Measurements from ENCODE around the gene SCN8A.
"Not testable (repeated sequence)": the region's sequence is repeated elsewhere in the genome, so short reads cannot be mapped to it uniquely, and the experiment has no call there.

SCN8A gene

DNA sequence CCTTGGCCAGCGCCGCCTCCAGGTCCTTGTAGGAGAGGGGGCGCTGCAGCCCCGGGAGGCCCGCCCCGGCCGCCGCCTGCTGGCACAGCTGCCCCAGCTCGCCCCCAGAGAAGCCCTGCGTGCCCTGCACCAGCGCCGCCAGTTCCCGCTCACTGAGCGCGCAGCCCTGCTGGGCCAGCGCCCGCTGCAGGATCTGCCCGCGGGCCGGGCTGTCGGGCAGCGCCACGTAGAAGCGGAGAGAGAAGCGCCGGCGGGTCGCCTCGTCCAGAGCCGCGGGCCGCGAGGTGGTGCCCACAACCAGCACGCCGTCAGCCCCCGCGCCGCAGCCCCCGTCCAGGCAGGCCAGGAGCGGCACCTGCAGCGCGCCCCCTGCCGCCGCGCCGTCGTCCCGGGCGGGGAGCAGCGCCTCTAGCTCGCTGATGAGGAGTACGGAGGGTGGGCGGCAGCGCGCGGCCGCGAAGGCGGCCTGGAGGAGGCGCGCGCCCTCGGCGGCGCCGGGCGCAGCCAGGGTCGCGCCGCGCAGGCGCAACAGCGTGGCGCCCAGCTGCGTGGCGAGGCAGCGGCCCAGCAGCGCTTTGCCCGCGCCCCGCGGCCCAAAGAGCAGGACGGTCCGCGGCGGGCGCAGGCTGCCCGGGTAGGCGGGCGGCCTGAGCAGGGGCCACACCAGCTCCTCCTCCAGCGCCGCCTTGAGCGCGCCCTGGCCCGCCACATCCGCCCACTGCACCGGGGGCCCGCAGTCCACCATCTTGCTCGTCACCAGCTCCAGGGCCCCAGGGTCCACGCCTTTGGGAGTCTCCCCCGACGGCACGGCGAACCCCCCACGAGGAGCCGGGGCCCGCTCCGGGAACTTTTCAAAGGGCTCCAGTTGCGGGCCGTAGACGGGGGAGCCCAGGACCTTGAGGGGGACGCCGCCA lies 229.8 kb downstream of the SCN8A start:
- TF ChIP-seq JUND (IDR thresholded peaks at IDR 0.05; ENCODE audit: low read depth): no peak
- peak; percentile 52 to 75 for DNase-seq (ENCODE audit: low read depth in 1 of 2, low spot score in 1 of 2)
- in situ Hi-C loops (cut with HindIII; ENCODE audit: low pct_unique_long_range_greater_than_20kb, low sequenced_read_pairs): no loop called here

DNA sequence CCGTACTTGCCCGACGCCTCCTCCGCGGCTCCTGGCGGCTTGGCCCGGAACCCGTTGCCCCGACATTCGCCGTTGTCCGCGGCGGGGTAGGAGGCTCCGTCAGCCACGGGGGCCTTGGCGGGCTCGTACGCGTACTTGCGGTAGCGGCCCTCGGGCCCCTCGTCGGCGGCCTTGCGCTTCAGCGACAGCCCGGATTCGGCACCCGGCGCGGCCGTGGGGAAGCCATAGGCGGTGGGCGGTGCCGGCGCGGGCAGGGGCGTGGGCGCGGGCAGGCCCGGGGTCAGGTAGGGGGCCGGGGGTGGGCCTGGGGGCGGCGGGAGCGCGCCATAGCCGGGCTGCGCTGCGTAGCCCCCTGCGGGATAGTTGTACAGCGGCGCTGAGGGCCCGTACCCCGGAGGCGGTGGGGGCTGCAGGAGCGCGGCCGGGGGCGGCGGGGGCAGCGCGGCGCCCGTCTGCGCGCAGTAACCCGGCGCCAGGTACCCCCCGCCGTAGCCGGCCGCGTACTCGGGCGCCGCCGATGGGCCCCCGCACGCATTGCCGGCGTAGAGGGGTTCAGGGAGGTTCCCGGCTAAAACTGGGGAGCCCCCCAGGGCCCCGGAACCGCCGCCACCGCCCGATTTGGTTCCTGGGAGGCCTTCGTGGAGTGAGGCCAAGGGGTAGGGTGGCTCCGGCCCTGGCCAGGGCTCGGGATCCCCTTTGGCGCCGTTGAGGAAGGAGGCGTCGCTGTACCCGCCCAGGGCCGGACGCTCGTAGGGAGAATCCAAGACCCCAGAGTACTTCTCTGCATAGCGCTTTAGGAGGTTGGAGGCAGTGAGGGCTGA lies 230.6 kb downstream of the SCN8A start:
- DNase-seq (ENCODE audit: low read depth in 1 of 2, low spot score in 1 of 2): no peak
- in situ Hi-C loops (cut with HindIII; ENCODE audit: low pct_unique_long_range_greater_than_20kb, low sequenced_read_pairs): no loop called here
- no peak for TF ChIP-seq JUND (IDR thresholded peaks at IDR 0.05; ENCODE audit: low read depth)

- TF ChIP-seq JUND (IDR thresholded peaks at IDR 0.05; ENCODE audit: low read depth): no peak
- no peak for DNase-seq (ENCODE audit: low read depth in 1 of 2, low spot score in 1 of 2)
- in situ Hi-C loops (cut with HindIII; ENCODE audit: low pct_unique_long_range_greater_than_20kb, low sequenced_read_pairs): no loop called here
Measured at GRCh38 chr12:51822261-51822616, 231.2 kb downstream of the SCN8A start.

GRCh38 chr12:51822956-51823355 lies 231.9 kb downstream of the SCN8A start:
- in situ Hi-C loops (cut with HindIII; ENCODE audit: low pct_unique_long_range_greater_than_20kb, low sequenced_read_pairs): no loop called here
- no peak for TF ChIP-seq JUND (IDR thresholded peaks at IDR 0.05; ENCODE audit: low read depth)
- DNase-seq (ENCODE audit: low read depth in 1 of 2, low spot score in 1 of 2): no peak

DNA sequence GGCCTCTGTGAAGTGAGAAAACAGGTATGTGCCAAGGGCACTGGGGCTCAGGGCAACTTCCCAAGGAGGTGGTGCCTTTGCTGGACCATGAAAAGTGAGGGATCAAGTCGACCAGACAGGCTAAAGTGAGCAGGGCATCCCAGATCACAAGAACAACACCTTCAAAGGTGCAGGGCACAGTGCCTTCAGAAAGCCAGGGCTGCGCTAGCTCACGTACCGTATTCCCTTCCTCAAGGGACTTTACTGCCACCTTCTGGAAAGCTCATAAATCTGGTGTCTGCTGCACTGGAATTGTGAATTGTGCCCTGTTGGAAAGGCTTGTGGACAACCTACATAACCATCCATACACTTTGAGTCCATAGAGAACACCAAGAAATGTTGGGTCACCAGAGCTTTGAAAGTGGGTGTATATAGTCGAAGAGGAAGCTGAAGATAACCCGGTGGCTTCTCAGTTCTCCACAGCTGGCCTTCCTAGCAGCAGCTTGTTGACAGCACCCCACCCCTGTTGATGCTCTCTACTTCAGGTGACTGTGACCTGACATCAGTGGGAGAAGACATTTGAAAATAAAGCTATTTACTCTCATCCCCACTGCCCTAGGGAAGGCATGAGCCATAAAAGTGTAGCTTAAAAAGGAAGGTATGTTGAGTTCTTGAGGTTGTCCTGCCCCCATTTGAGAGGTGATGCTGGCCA lies 233.0 kb downstream of the SCN8A start:
- DNase-seq (ENCODE audit: low read depth in 1 of 2, low spot score in 1 of 2): peak; percentile 89 to 91
- TF ChIP-seq JUND (IDR thresholded peaks at IDR 0.05; ENCODE audit: low read depth): no peak
- in situ Hi-C loops (cut with HindIII; ENCODE audit: low pct_unique_long_range_greater_than_20kb, low sequenced_read_pairs): no loop called here

DNA sequence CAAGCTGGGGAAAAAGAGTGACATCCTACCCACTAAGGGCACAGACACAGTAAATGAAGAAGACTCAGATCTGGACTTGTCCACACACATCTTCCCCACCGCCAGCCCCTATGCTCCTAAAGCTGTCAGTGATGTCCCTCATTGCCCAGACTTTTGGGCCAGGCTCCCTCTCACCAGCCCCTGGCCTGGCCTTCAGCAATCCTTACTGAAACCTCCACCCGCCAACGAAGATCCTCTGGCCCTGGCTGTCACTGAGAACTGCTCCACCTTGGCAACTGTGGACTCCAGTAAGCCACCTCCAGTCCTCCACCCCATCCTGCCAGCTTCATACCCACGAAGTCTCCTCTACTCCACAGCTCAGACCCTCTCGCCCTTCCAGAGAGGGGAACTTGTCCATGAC lies 234.2 kb downstream of the SCN8A start:
- DNase-seq (ENCODE audit: low read depth in 1 of 2, low spot score in 1 of 2): no peak
- no peak for TF ChIP-seq JUND (IDR thresholded peaks at IDR 0.05; ENCODE audit: low read depth)
- in situ Hi-C loops (cut with HindIII; ENCODE audit: low pct_unique_long_range_greater_than_20kb, low sequenced_read_pairs): no loop called here

DNA sequence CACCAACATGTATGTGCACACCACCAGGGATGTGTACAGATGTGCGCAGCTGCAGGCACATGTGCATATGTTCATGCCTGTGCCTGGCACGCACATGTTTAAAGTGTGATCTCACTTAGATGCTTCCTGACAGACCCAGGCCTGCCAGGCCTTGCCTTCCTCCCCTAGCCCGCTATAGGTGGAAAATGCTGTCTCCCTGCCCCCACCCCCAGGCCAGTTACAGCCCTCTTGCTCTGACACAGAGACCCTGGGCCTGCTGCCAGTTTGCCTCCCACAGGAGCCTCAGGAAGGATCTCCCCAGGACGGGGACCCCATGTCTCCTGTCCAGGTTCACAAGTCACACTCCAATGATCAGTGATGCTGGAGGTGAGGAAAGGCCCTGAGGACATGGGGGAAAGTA lies 235.8 kb downstream of the SCN8A start:
- no peak for DNase-seq (ENCODE audit: low read depth in 1 of 2, low spot score in 1 of 2)
- TF ChIP-seq JUND (IDR thresholded peaks at IDR 0.05; ENCODE audit: low read depth): no peak
- in situ Hi-C loops (cut with HindIII; ENCODE audit: low pct_unique_long_range_greater_than_20kb, low sequenced_read_pairs): no loop called here

- no peak for TF ChIP-seq JUND (IDR thresholded peaks at IDR 0.05; ENCODE audit: low read depth)
- in situ Hi-C loops (cut with HindIII; ENCODE audit: low pct_unique_long_range_greater_than_20kb, low sequenced_read_pairs): no loop called here
- DNase-seq (ENCODE audit: low read depth in 1 of 2, low spot score in 1 of 2): peak in 1 of 2 experiments; percentile 53
Measured at GRCh38 chr12:51827925-51828818, 237.1 kb downstream of the SCN8A start.

DNA sequence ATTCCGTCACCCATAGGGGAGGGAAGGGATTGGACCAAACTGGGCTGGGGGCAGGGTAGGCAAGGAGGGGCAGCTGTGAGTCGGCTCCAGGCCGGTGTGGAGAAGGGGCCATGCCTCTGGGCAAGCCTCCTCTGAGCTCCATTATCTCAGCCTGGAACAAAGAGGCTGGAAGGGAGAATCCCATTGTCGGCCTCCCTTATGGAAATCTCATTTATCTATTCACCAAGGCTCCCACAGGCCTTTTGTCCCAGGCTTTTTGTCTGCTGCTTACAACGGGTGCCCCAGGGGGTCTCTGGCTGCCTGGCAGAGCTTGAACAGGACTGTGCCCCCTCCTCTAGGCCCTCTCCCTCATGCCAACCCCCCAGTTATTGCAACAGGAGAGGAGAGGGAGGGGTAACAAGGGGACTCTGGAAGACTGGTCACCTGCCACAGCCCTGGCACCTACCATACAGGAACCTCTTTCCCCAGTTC lies 238.0 kb downstream of the SCN8A start:
- TF ChIP-seq JUND (IDR thresholded peaks at IDR 0.05; ENCODE audit: low read depth): no peak
- in situ Hi-C loops (cut with HindIII; ENCODE audit: low pct_unique_long_range_greater_than_20kb, low sequenced_read_pairs): no loop called here
- no peak for DNase-seq (ENCODE audit: low read depth in 1 of 2, low spot score in 1 of 2)

DNA sequence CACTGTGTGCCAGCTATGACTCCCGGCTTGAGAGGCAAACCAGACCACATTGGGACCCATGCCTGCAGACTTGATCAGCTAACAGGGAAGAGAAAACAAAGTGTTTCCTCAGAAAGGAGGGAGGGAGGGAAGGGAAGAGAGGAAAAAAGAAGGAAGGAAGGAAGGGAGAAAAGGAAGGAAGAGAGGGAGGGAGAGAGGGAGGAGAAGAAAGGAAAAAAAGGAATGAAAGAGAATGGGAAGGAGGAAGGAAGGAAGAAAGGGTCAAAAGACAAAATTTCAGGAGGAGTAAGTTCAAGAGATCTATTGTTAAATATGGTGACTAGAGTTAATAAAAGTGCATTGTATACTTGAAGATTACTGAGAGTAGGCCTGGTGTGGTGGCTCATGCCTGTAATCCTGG lies 238.6 kb downstream of the SCN8A start:
- TF ChIP-seq JUND (IDR thresholded peaks at IDR 0.05; ENCODE audit: low read depth): no peak
- no peak for DNase-seq (ENCODE audit: low read depth in 1 of 2, low spot score in 1 of 2)
- in situ Hi-C loops (cut with HindIII; ENCODE audit: low pct_unique_long_range_greater_than_20kb, low sequenced_read_pairs): no loop called here

DNA sequence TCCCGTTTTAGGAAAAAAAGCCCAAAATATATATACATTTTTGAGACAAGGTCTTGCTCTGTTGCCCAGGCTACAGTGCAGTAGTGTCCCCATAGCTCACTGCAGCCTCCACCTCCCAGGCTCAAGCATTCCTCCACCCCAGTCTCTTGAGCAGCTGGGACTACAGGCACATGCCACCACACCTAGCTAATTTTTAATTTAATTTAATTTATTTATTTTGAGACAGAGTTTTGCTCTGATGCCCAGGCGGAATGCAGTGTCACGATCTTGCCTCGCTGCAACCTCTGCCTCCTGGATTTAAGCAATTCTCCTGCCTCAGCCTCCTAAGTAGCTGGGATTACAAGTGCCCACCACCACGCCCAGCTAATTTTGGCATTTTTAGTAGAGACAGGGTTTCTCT lies 240.8 kb downstream of the SCN8A start:
- DNase-seq (ENCODE audit: low read depth in 1 of 2, low spot score in 1 of 2); in situ Hi-C loops (cut with HindIII; ENCODE audit: low pct_unique_long_range_greater_than_20kb, low sequenced_read_pairs): not testable (repeated sequence)

Data from T47D (cell line).